A549 (cell line): ENCODE results near the gene SLC24A4. TPM values are rescaled to one million over a fixed set of nuclear protein-coding genes. Genes with fewer than 3 reads are reported as not detected.

ENCODE experiments used
- ATAC-seq, 2 experiments: fragments of 200-7000 bp in 1 of 2; fragments of >200 bp in 1 of 2; cut with Nextera tagmentation in 1 of 2; cut with Tn5 transposase in 1 of 2; 3 replicates each; pipeline versions ENCODE4 v1.8.0 to v1.9.1; 2018 to 2020; ENCODE audit warnings: mild to moderate bottlenecking in 1 of 2, moderate library complexity in 1 of 2
- CTCF ChIA-PET: fragments of 300-600 bp; sonication (Branson Sonifier 250); formaldehyde crosslinking; extraction: SDS; loops from one replicate; lab custom pipeline; 2021; ENCODE audit warnings: antibody characterized with exemption, inconsistent platforms; lab: Yijun Ruan, JAX
- POLR2A ChIA-PET: fragments of 350-600 bp; formaldehyde crosslinking; extraction: SDS; loops from one replicate; lab custom pipeline; 2021; ENCODE audit warnings: antibody characterized with exemption, inconsistent platforms; lab: Yijun Ruan, JAX
- DNase-seq, 2 experiments: peaks; one replicate each; pipeline versions ENCODE4 v3.0.0 to v3.0.0-alpha.2; 2011 to 2016; ENCODE audit warnings: low read depth in 1 of 2, low spot score in 1 of 2
- FAIRE-seq: peaks from 2 replicates; lab custom pipeline; 2011; peaks lifted over from hg19 to GRCh38; lab: Jason Lieb, UNC
- H3K27ac ChIP-seq, 2 experiments: fragments of >200 bp; sonication (Bioruptor Twin); formaldehyde crosslinking; 3 replicates each; pipeline ENCODE4 v1.5.1; 2016 to 2017
- H3K4me1 ChIP-seq: fragments of >200 bp; sonication (Bioruptor Twin); formaldehyde crosslinking; 3 replicates; pipeline ENCODE4 v1.6.1; 2016
- H3K4me2 ChIP-seq: fragments of >200 bp; sonication (Bioruptor Twin); formaldehyde crosslinking; 3 replicates; pipeline ENCODE4 v1.6.1; 2016
- H3K4me3 ChIP-seq: fragments of >200 bp; sonication (Bioruptor Twin); formaldehyde crosslinking; 3 replicates; pipeline ENCODE4 v1.5.1; 2016
- H3K9me3 ChIP-seq: fragments of >200 bp; sonication (Bioruptor Twin); formaldehyde crosslinking; 3 replicates; pipeline ENCODE4 v1.6.1; 2016
- CBX2 ChIP-seq: fragments of 200-600 bp; sonication (generic); IDR thresholded peaks from 2 replicates; pipeline ENCODE4 v1.6.1; 2016; ENCODE audit warnings: low read depth, mild to moderate bottlenecking, borderline replicate concordance
- CBX8 ChIP-seq: fragments of 200-600 bp; sonication (generic); IDR thresholded peaks from 2 replicates; pipeline ENCODE4 v1.6.1; 2016
- CHD2 ChIP-seq: fragments of 150-350 bp; IDR thresholded peaks from 2 replicates; pipeline ENCODE4 v1.6.1; 2014; ENCODE audit warnings: low read length; ENCODE audit not compliant: partially characterized antibody
- CHD4 ChIP-seq: fragments of 200-600 bp; sonication (generic); IDR thresholded peaks from 2 replicates; pipeline ENCODE4 v1.6.1; 2016; ENCODE audit warnings: antibody characterized with exemption, mild to moderate bottlenecking, borderline replicate concordance
- EHF ChIP-seq: fragments of 250-450 bp; sonication (Bioruptor Pico); IDR thresholded peaks from 2 replicates; pipeline ENCODE4 v1.5.0; 2020; ENCODE audit warnings: mild to moderate bottlenecking
- ESRRA ChIP-seq: fragments of 150-350 bp; IDR thresholded peaks from 2 replicates; pipeline ENCODE4 v1.6.1; 2014; ENCODE audit warnings: mild to moderate bottlenecking, low read length, borderline replicate concordance
- FOSB ChIP-seq: fragments of 250-450 bp; sonication (Bioruptor Pico); IDR thresholded peaks from 2 replicates; pipeline ENCODE4 v1.5.0; 2020; ENCODE audit warnings: mild to moderate bottlenecking, moderate library complexity
- FOXS1 ChIP-seq: fragments of 250-450 bp; sonication (Bioruptor Pico); IDR thresholded peaks from 2 replicates; pipeline ENCODE4 v1.5.0; 2020; ENCODE audit warnings: mild to moderate bottlenecking, moderate library complexity
- GATA3 ChIP-seq: IDR thresholded peaks from 2 replicates; pipeline ENCODE4 v1.6.1; 2012; ENCODE audit warnings: borderline replicate concordance
- HDAC2 ChIP-seq: fragments of 200-600 bp; sonication (generic); IDR thresholded peaks from 2 replicates; pipeline ENCODE4 v1.6.1; 2016
- HEYL ChIP-seq: fragments of 250-450 bp; sonication (Bioruptor Pico); IDR thresholded peaks from 2 replicates; pipeline ENCODE4 v1.8.0; 2021; ENCODE audit warnings: mild to moderate bottlenecking, moderate library complexity
- HOXA7 ChIP-seq: fragments of 250-450 bp; sonication (Bioruptor Pico); IDR thresholded peaks from 2 replicates; pipeline ENCODE4 v1.5.0; 2020; ENCODE audit warnings: mild to moderate bottlenecking, moderate library complexity
- JUN ChIP-seq, 2 experiments: fragments of >200 bp; sonication (Bioruptor Twin); formaldehyde crosslinking; IDR thresholded peaks; 2 replicates in 1 of 2; 3 replicates in 1 of 2; pipeline ENCODE4 v1.6.1; 2016 to 2017
- JUNB ChIP-seq: fragments of >200 bp; sonication (Bioruptor Twin); formaldehyde crosslinking; IDR thresholded peaks from 2 replicates; pipeline ENCODE4 v1.6.1; 2016
- MAZ ChIP-seq: fragments of 150-350 bp; IDR thresholded peaks from 2 replicates; pipeline ENCODE4 v1.6.1; 2014; ENCODE audit warnings: antibody characterized with exemption, low read depth, low read length, borderline replicate concordance
- PHF8 ChIP-seq: fragments of 200-600 bp; sonication (generic); IDR thresholded peaks from 2 replicates; pipeline ENCODE4 v1.6.1; 2016; ENCODE audit warnings: low read depth, mild to moderate bottlenecking, antibody characterized with exemption, moderate library complexity, borderline replicate concordance
- POLR2A ChIP-seq: IDR thresholded peaks from 2 replicates; pipeline ENCODE4 v1.6.1; 2012; ENCODE audit warnings: mild to moderate bottlenecking, low read length
- POLR2AphosphoS2 ChIP-seq: conservative IDR thresholded peaks from 2 replicates; pipeline ENCODE4 v1.6.1; 2012; ENCODE audit warnings: low read length, improper control_type of control experiment, inconsistent platforms
- RARB ChIP-seq: fragments of 250-450 bp; sonication (Bioruptor Pico); IDR thresholded peaks from 2 replicates; pipeline ENCODE4 v1.8.0; 2021; ENCODE audit warnings: mild to moderate bottlenecking, moderate library complexity
- RCOR1 ChIP-seq: fragments of 150-350 bp; IDR thresholded peaks from 2 replicates; pipeline ENCODE4 v1.6.1; 2014; ENCODE audit warnings: antibody characterized with exemption, low read length, low read depth
- REST ChIP-seq: fragments of 200-600 bp; sonication (generic); IDR thresholded peaks from 2 replicates; pipeline ENCODE4 v1.6.1; 2016; ENCODE audit warnings: antibody characterized with exemption, mild to moderate bottlenecking, moderate library complexity
- RFX5 ChIP-seq: fragments of 450-650 bp; IDR thresholded peaks from 2 replicates; pipeline ENCODE4 v1.7.1; 2014; ENCODE audit warnings: antibody characterized with exemption, mild to moderate bottlenecking, moderate library complexity
- SMC3 ChIP-seq: fragments of >200 bp; sonication (Bioruptor Twin); formaldehyde crosslinking; IDR thresholded peaks from 3 replicates; pipeline ENCODE4 v1.6.1; 2018; ENCODE audit warnings: inconsistent platforms
- SREBF2 ChIP-seq: fragments of 450-650 bp; IDR thresholded peaks from 2 replicates; pipeline ENCODE4 v1.6.1; 2014; ENCODE audit warnings: mild to moderate bottlenecking, moderate library complexity
- TFCP2L1 ChIP-seq: fragments of 250-450 bp; sonication (Bioruptor Pico); IDR thresholded peaks from 2 replicates; pipeline ENCODE4 v1.5.0; 2021; ENCODE audit warnings: mild to moderate bottlenecking
- ZNF302 ChIP-seq: fragments of 250-450 bp; sonication (Bioruptor Pico); IDR thresholded peaks from 2 replicates; pipeline ENCODE4 v1.9.0; 2021; ENCODE audit warnings: inconsistent platforms, mild to moderate bottlenecking, moderate library complexity
- ZSCAN20 ChIP-seq: fragments of 250-450 bp; sonication (Bioruptor Pico); IDR thresholded peaks from 2 replicates; pipeline ENCODE4 v1.8.0; 2022; ENCODE audit warnings: mild to moderate bottlenecking, moderate library complexity
- WGBS: methylation state at CpG from one replicate; pipeline ENCODE4 v1.1.6; 2017; ENCODE audit errors: missing lambda C conversion rate; 5-methylcytosine and 5-hydroxymethylcytosine counted together
- polyA plus RNA-seq, 4 experiments: library from polyadenylated mRNA; depleted of rRNA in 3 of 4; stranded (reverse); fragments of >200 nt; fragmentation: RNase III in 1 of 4; extraction: RNeasy Plus Mini Kit Qiagen cat#74134 plus additional on column Dnase treatment in 1 of 4; gene quantifications; 2 replicates in 3 of 4; 3 replicates in 1 of 4; pipeline ENCODE4 v1.2.3, GENCODE V29; 2011 to 2017
- TF ChIP-seq, protein P1 (sequence below): IDR thresholded peaks from 2 replicates; pipeline ENCODE4 v1.6.1; 2012; ENCODE audit warnings: low read depth, borderline replicate concordance
- TF ChIP-seq, protein P2 (sequence below): IDR thresholded peaks from 2 replicates; pipeline ENCODE4 v1.6.1; 2012
- TF ChIP-seq, protein P3 (sequence below): fragments of 250-450 bp; sonication (Bioruptor Pico); IDR thresholded peaks from 2 replicates; pipeline ENCODE4 v1.5.0; 2021; ENCODE audit warnings: mild to moderate bottlenecking, moderate library complexity, borderline replicate concordance

The SLC24A4 gene
- polyA plus RNA-seq, 2 of the 4 experiments (the other 2 are of a cell fraction) = 0.05 to 0.19 TPM

GRCh38 chr14:92503756-92504491 lies 181.0 kb downstream of the SLC24A4 start (continued):
- no peak for TF ChIP-seq POLR2AphosphoS2
- no peak for TF ChIP-seq SREBF2
- no peak for TF ChIP-seq HOXA7 (CRISPR knock-in tag)
- no peak for TF ChIP-seq FOSB (CRISPR knock-in tag)
- peak; percentile 96 for TF ChIP-seq JUNB
- no peak for TF ChIP-seq HDAC2
- TF ChIP-seq, protein P1, sequence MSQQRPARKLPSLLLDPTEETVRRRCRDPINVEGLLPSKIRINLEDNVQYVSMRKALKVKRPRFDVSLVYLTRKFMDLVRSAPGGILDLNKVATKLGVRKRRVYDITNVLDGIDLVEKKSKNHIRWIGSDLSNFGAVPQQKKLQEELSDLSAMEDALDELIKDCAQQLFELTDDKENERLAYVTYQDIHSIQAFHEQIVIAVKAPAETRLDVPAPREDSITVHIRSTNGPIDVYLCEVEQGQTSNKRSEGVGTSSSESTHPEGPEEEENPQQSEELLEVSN = no peak
- TF ChIP-seq, protein P2, sequence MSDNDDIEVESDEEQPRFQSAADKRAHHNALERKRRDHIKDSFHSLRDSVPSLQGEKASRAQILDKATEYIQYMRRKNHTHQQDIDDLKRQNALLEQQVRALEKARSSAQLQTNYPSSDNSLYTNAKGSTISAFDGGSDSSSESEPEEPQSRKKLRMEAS = peak; percentile 56; the same call in 1 of the 2 replicates
- TF ChIP-seq SMC3 = peak; percentile 38; the same call in 2 of the 3 replicates
- peak; percentile 83 for TF ChIP-seq GATA3
- TF ChIP-seq CHD4 = no peak
- no peak for TF ChIP-seq RFX5
- no peak for TF ChIP-seq ZSCAN20 (CRISPR knock-in tag)
- TF ChIP-seq JUN (IDR thresholded peaks at IDR 0.05) = peak; percentile 91 to 92
- TF ChIP-seq MAZ = no peak
- no peak for TF ChIP-seq REST
- TF ChIP-seq ESRRA = no peak
- no peak for TF ChIP-seq CHD2
- no peak for TF ChIP-seq EHF
- TF ChIP-seq RCOR1 = no peak
- TF ChIP-seq PHF8 = no peak
- no peak for TF ChIP-seq FOXS1 (CRISPR knock-in tag)
- TF ChIP-seq POLR2A = no peak
- TF ChIP-seq ZNF302 (CRISPR knock-in tag) = no peak
- no peak for TF ChIP-seq CBX2
- TF ChIP-seq CBX8 = no peak

- 96% methylated on average over 5 of the region's 5 CpGs for WGBS
- Histone ChIP-seq H3K4me1 (peaks cover 54% of the 10 kb centered on the region), H3K9me3 (no peaks in the 10 kb centered on the region)
- TF ChIP-seq, protein P2 = no peak
- TF ChIP-seq HEYL (CRISPR knock-in tag) (no peak), RARB (no peak), JUN (IDR thresholded peaks at IDR 0.05) (no peak), PHF8 (no peak), GATA3 (no peak), CHD4 (no peak), ZSCAN20 (CRISPR knock-in tag) (no peak), TFCP2L1 (no peak)
- TF ChIP-seq, protein P3, sequence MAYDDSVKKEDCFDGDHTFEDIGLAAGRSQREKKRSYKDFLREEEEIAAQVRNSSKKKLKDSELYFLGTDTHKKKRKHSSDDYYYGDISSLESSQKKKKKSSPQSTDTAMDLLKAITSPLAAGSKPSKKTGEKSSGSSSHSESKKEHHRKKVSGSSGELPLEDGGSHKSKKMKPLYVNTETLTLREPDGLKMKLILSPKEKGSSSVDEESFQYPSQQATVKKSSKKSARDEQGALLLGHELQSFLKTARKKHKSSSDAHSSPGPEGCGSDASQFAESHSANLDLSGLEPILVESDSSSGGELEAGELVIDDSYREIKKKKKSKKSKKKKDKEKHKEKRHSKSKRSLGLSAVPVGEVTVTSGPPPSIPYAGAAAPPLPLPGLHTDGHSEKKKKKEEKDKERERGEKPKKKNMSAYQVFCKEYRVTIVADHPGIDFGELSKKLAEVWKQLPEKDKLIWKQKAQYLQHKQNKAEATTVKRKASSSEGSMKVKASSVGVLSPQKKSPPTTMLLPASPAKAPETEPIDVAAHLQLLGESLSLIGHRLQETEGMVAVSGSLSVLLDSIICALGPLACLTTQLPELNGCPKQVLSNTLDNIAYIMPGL (CRISPR knock-in tag) = no peak
- TF ChIP-seq, protein P1 = no peak
- TF ChIP-seq, all 56 proteins: peak for 0
- DNase-seq (no peak), FAIRE-seq (no peak), ATAC-seq (no peak)
- Histone ChIP-seq H3K4me3 (no peak overlapping the region), H3K4me2 (no peak overlapping the region), H3K27ac (peak overlapping the region; percentile 84 to 86)
- CTCF ChIA-PET = interaction anchor here (1.4 to 1.6 kb wide), 3 partner anchors 13 to 92 kb away, joined by 3 to 5 read pairs (median 3); no protein-coding TSS in a partner anchor
- POLR2A ChIA-PET = no interaction called here
Observed at GRCh38 chr14:92505826-92506225, 182.9 kb downstream of the SLC24A4 start.
